ENCODE results near the gene GOLGA6L7.

- TF ChIP-seq NANOG (IDR thresholded peaks at IDR 0.05; ENCODE audit: borderline replicate concordance) = no peak
- no peak for TF ChIP-seq REST (IDR thresholded peaks at IDR 0.05; ENCODE audit: unreplicated experiment)
- no peak for TF ChIP-seq POLR2AphosphoS5 (IDR thresholded peaks at IDR 0.05; ENCODE audit: low read depth)
- no peak for TF ChIP-seq CTCF (conservative IDR thresholded peaks at IDR 0.05; ENCODE audit: low read depth in 2 of 2)
- TF ChIP-seq JUNB (IDR thresholded peaks at IDR 0.05; ENCODE audit: unreplicated experiment) = no peak
- TF ChIP-seq EZH2 (IDR thresholded peaks at IDR 0.05; ENCODE audit: low read depth, unreplicated experiment) = no peak
- TF ChIP-seq EZH2phosphoT487 (IDR thresholded peaks at IDR 0.05; ENCODE audit: unreplicated experiment) = no peak
- TF ChIP-seq CREB1 (CRISPR knock-in tag; IDR thresholded peaks at IDR 0.05; ENCODE audit: low read depth) = no peak
Observed at GRCh38 chr15:28878209-28878608, 29.8 kb upstream of the GOLGA6L7 start.

Data from GM23338 (cell line).